Measurements from ENCODE around the gene FN1.

The FN1 gene

GRCh38 chr2:215441560-215442400 lies 5.9 kb upstream of the FN1 start:
- no peak for DNase-seq

- DNase-seq, result no peak
Measured at GRCh38 chr2:215439980-215440512, 4.2 kb upstream of the FN1 start.

- no peak for DNase-seq
Measured at GRCh38 chr2:215439404-215439803, 3.5 kb upstream of the FN1 start.

GRCh38 chr2:215437614-215438013 lies 1.7 kb upstream of the FN1 start:
- DNase-seq, result no peak

GRCh38 chr2:215436705-215437565 lies 1.1 kb upstream of the FN1 start:
- peak; percentile 21 for DNase-seq

GRCh38 chr2:215435280-215435869 lies 493 bp downstream of the FN1 start:
- no peak for DNase-seq

GRCh38 chr2:215434447-215435279 lies 1.2 kb downstream of the FN1 start:
- DNase-seq, result no peak

- DNase-seq, result no peak
Measured at GRCh38 chr2:215432759-215433594, 2.9 kb downstream of the FN1 start.

- DNase-seq, result no peak
Measured at GRCh38 chr2:215431778-215432758, 3.8 kb downstream of the FN1 start.

GRCh38 chr2:215431290-215431689 lies 4.6 kb downstream of the FN1 start:
- no peak for DNase-seq

GRCh38 chr2:215430528-215431187 lies 5.2 kb downstream of the FN1 start:
- no peak for DNase-seq

GRCh38 chr2:215429424-215429823 lies 6.4 kb downstream of the FN1 start:
- DNase-seq, result no peak

GRCh38 chr2:215428060-215428910 lies 7.6 kb downstream of the FN1 start:
- no peak for DNase-seq

GRCh38 chr2:215427585-215427984 lies 8.3 kb downstream of the FN1 start:
- no peak for DNase-seq

- DNase-seq, result no peak
Measured at GRCh38 chr2:215425021-215425782, 10.7 kb downstream of the FN1 start.

- DNase-seq, result no peak
Measured at GRCh38 chr2:215423928-215424540, 11.8 kb downstream of the FN1 start.

- no peak for DNase-seq
Measured at GRCh38 chr2:215423234-215423633, 12.6 kb downstream of the FN1 start.
